Breast epithelium (tissue), 4 donors: ENCODE data around the gene SLCO1B3. TPM values are rescaled to one million over a fixed set of nuclear protein-coding genes. Genes with fewer than 3 reads are reported as not detected.
A peak's percentile ranks its signal among the peaks of the same experiment; 100 is the strongest.

Source experiments
- DNase-seq, 2 donors: peaks; one replicate each; pipeline ENCODE4 v3.0.0-alpha.2; 2019; ENCODE audit warnings: low spot score in 2 of 2
- H3K27ac ChIP-seq, 2 donors: fragments of 200-600 bp; sonication (generic) in 1 of 2; one replicate each; pipeline ENCODE4 v1.5.1; 2016 to 2019; ENCODE audit warnings: mild to moderate bottlenecking in 1 of 2
- H3K27me3 ChIP-seq, 2 donors: fragments of 200-600 bp; sonication (generic) in 1 of 2; one replicate each; pipeline versions ENCODE4 v1.5.1 to v1.6.0; 2017 to 2019; ENCODE audit warnings: control low read depth in 1 of 2, mild to moderate bottlenecking in 1 of 2
- H3K36me3 ChIP-seq: fragments of 200-600 bp; one replicate; pipeline ENCODE4 v1.5.1; 2019
- H3K4me1 ChIP-seq, 2 donors: fragments of 200-600 bp; sonication (generic); one replicate each; pipeline ENCODE4 v1.5.1; 2016 to 2019; ENCODE audit warnings: control low read depth in 1 of 2
- H3K4me3 ChIP-seq, 3 donors: fragments of 200-600 bp; sonication (generic); 1 replicate in 2 of 3; 2 replicates in 1 of 3; pipeline ENCODE4 v1.5.1; 2016 to 2019; ENCODE audit warnings: mild to moderate bottlenecking in 3 of 3, moderate library complexity in 2 of 3
- H3K9me3 ChIP-seq, 2 donors: fragments of 200-600 bp; sonication (generic) in 1 of 2; one replicate each; pipeline ENCODE4 v1.5.1; 2016 to 2019; ENCODE audit warnings: control low read depth in 1 of 2
- CTCF ChIP-seq, 3 donors: fragments of 450-650 bp; IDR thresholded peaks; one replicate each; pipeline ENCODE4 v1.5.1; 2016 to 2017; ENCODE audit warnings: antibody characterized with exemption in 3 of 3, mild to moderate bottlenecking in 3 of 3, moderate library complexity in 3 of 3
- POLR2A ChIP-seq: fragments of 450-650 bp; IDR thresholded peaks from one replicate; pipeline ENCODE4 v1.6.1; 2016; ENCODE audit warnings: antibody characterized with exemption, mild to moderate bottlenecking, moderate library complexity
- POLR2AphosphoS5 ChIP-seq, 3 donors: sonication (generic); formaldehyde crosslinking; IDR thresholded peaks; one replicate each; pipeline ENCODE4 v1.6.1; 2017; ENCODE audit warnings: antibody characterized with exemption in 3 of 3
- intact Hi-C: fragments of 100-400 bp; cut with DNase I; formaldehyde crosslinking; loops from one replicate; pipeline ENCODE4 v1.15.1; 2023; ENCODE audit warnings: low total_unique reads
- total RNA-seq, 3 donors: library from RNA; depleted of rRNA; stranded (reverse); fragments of >200 nt; gene quantifications; one replicate each; pipeline ENCODE4 v1.1.0, GENCODE V29; 2016

SLCO1B3 gene
- total RNA-seq, 3 donors from 2014 or later, result not detected

DNA sequence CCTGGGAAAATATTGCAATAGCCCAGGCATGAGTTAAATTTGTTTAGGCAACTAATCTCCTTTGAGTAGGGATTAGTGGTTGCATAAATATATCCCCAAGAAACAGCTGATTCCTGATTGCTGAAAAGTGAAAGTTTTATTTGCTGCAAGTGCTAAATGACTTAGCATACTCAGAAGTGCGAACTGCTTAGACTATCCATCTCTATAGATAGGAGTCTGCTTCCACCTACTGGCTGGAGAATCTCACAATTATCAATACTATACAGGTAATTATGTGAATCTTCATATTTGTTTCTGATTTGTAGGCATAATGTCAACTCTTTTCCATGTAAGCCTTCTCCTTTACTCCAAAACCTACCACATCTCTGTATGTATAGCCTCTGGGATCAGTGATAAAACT is 12.0 kb upstream of the SLCO1B3 start:
- no peaks in the 10 kb centered on the region for H3K27me3 ChIP-seq
- H3K36me3 ChIP-seq, result no peaks in the 10 kb centered on the region
- TF ChIP-seq CTCF (IDR thresholded peaks at IDR 0.05) (peak in 2 of 3 donors; percentile 27 to 32), POLR2AphosphoS5 (IDR thresholded peaks at IDR 0.05) (no peak), POLR2A (no peak)
- no peaks in the 10 kb centered on the region for H3K4me1 ChIP-seq
- no peak overlapping the region for H3K4me3 ChIP-seq
- no peak for DNase-seq
- no peak overlapping the region for H3K27ac ChIP-seq
- intact Hi-C loops, result no loop called here
- H3K9me3 ChIP-seq, result no peaks in the 10 kb centered on the region

GRCh38 chr12:20800160-20800559 is 10.3 kb upstream of the SLCO1B3 start:
- no peak overlapping the region for H3K27ac ChIP-seq
- no peaks in the 10 kb centered on the region for H3K27me3 ChIP-seq
- H3K4me1 ChIP-seq, result no peaks in the 10 kb centered on the region
- H3K36me3 ChIP-seq, result no peaks in the 10 kb centered on the region
- no peak overlapping the region for H3K4me3 ChIP-seq
- intact Hi-C loops, result no loop called here
- TF ChIP-seq POLR2AphosphoS5 (IDR thresholded peaks at IDR 0.05), result no peak
- TF ChIP-seq CTCF (IDR thresholded peaks at IDR 0.05), result no peak
- no peak for TF ChIP-seq POLR2A
- DNase-seq, result no peak
- H3K9me3 ChIP-seq, result no peaks in the 10 kb centered on the region

- intact Hi-C loops, result no loop called here
- no peak for DNase-seq
These were observed 9.5 kb upstream of the SLCO1B3 start for GRCh38 chr12:20801035-20801434.

DNA sequence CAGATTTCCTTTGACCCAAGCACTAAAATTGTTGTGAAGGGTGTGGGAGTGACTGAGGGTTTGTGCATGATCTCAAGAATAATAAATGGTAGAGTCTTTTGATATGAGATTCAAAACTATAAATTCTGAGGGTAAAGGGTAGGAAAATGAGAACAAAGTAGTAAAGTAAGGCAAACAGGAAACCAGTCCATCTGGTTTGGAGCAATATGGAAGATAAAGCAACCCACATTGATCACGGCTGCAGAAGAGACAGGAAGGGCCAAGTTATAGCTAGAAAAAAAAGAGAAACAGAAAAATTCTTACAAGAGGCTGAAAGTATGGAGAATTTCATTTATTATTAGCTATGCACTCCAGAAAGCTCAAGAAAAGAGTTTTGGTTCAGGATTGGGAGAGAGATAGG is 4.6 kb upstream of the SLCO1B3 start:
- TF ChIP-seq POLR2AphosphoS5 (IDR thresholded peaks at IDR 0.05) (no peak), POLR2A (no peak), CTCF (IDR thresholded peaks at IDR 0.05) (no peak)
- Histone ChIP-seq H3K36me3 (no peaks in the 10 kb centered on the region), H3K4me1 (no peaks in the 10 kb centered on the region), H3K4me3 (no peak overlapping the region), H3K9me3 (no peaks in the 10 kb centered on the region), H3K27me3 (no peaks in the 10 kb centered on the region), H3K27ac (no peak overlapping the region)
- intact Hi-C loops, result no loop called here
- no peak for DNase-seq

More at GRCh38 chr12:20801035-20801434, 9.5 kb upstream of the SLCO1B3 start:
- Histone ChIP-seq H3K4me3 (no peak overlapping the region), H3K27me3 (no peaks in the 10 kb centered on the region), H3K27ac (no peak overlapping the region), H3K9me3 (no peaks in the 10 kb centered on the region), H3K36me3 (no peaks in the 10 kb centered on the region), H3K4me1 (no peaks in the 10 kb centered on the region)
- TF ChIP-seq POLR2A, result no peak
- TF ChIP-seq POLR2AphosphoS5 (IDR thresholded peaks at IDR 0.05), result no peak
- TF ChIP-seq CTCF (IDR thresholded peaks at IDR 0.05), result no peak

DNA sequence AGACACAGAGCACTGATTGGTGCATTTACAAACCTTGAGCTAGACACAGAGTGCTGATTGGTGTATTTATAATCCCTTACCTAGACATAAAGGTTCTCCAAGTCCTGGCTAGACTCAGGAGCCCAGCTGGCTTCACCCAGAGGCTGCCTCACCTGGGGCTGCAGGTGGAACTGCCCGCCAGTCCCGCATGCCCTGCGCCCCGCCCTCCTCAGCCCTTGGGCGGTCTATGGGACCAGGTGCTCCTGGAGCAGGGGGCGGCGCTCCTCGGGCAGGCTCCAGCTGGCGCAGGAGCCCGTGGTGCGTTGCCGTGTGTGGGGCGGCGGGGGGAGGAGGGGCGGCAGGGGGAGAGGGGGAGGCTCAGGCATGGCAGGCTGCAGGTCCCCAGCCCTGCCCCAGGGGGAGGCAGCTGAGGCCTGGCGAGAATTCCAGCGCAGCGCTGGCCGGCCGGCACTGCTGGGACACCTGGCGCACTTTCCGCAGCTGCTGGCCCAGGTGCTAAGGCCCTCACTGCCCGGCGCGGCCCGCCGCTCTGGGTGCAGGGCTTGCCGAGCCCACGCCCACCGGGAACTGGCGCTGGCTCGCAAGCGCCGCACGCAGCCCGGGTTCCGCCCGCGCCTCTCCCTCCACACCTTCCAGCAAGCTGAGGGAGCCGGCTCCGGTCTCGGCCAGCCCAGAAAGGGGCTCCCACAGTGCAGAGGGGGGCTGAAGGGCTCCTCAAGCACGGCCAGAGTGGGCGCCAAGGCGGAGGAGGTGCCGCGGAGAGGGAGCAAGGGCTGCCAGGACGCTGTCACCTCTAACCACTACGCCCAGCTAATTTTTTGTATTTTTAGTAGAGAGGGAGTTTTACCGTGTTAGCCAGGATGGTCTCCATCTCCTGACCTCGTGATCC is 3.1 kb upstream of the SLCO1B3 start:
- Histone ChIP-seq H3K9me3 (no peaks in the 10 kb centered on the region), H3K36me3 (no peaks in the 10 kb centered on the region), H3K27ac (no peak overlapping the region), H3K4me3 (no peak overlapping the region), H3K4me1 (no peaks in the 10 kb centered on the region), H3K27me3 (no peaks in the 10 kb centered on the region)
- intact Hi-C loops, result no loop called here
- TF ChIP-seq POLR2AphosphoS5 (IDR thresholded peaks at IDR 0.05), result no peak
- TF ChIP-seq POLR2A, result no peak
- no peak for TF ChIP-seq CTCF (IDR thresholded peaks at IDR 0.05)
- no peak for DNase-seq
